ENCODE results near the gene CIB4. TPM values are rescaled to one million over a fixed set of nuclear protein-coding genes. Genes with fewer than 3 reads are reported as not detected.
A peak's percentile ranks its signal among the peaks of the same experiment; 100 is the strongest.

Gene CIB4
- total and polyA plus RNA-seq, 9 of the 15 experiments (the other 6 are each of a cell fraction or from before 2014, with no cell fraction given): not detected

DNA sequence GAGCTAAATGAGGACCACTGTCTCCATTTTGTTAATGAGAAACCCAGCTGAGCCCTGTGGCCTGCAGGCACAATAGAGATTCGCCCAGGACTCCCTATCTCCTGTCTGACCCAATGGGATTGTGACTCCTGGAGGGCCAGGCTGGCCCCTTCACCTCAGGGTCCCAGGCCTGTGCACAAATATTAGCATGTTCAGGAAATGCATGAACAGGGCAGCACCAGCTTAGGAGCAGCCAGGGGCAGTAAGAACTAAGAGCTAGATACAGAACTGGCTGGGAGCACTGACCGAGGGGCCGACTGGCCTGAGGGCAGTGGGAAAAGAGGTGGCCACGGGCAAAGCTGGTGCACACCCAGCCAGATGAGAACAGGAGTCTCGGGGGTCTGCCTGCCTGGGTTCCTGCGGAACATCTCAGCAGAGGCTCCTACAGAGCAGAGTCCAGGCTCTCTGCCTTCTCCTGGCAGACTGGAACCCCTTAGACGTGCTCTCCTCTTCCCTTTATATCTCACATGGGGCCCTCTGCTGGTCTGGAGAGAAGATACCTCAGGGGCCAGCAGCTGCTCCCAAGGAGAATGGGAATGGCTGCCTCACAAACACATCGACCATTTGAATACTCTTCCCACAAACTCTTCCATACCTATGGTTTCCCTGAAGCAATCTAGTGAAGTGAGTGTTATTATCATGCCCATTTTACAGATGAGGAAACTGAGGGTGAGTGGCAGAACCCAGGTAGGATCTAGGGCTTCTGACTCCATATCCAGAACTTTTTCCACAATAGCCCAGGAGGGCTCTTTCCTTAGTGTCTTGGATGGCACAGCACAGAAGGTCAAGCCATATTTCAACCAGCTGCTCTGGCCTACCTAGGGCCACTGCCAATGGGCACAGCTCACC lies 85.7 kb downstream of the CIB4 start (continued):
- TF ChIP-seq, protein P1, sequence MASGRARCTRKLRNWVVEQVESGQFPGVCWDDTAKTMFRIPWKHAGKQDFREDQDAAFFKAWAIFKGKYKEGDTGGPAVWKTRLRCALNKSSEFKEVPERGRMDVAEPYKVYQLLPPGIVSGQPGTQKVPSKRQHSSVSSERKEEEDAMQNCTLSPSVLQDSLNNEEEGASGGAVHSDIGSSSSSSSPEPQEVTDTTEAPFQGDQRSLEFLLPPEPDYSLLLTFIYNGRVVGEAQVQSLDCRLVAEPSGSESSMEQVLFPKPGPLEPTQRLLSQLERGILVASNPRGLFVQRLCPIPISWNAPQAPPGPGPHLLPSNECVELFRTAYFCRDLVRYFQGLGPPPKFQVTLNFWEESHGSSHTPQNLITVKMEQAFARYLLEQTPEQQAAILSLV (tag; IDR thresholded peaks at IDR 0.05): no peak
- TF ChIP-seq KDM4B (IDR thresholded peaks at IDR 0.05; ENCODE audit: borderline replicate concordance in 2 of 2, low read depth in 1 of 2) (no peak), RBM25 (IDR thresholded peaks at IDR 0.05; ENCODE audit: low read depth, low read length, severe bottlenecking) (peak; percentile 78), E4F1 (CRISPR knock-in tag; IDR thresholded peaks at IDR 0.05; ENCODE audit: borderline replicate concordance) (no peak), MBD2 (IDR thresholded peaks at IDR 0.05; ENCODE audit: borderline replicate concordance, low read depth) (no peak), SMARCB1 (IDR thresholded peaks at IDR 0.05; ENCODE audit: insufficient read length, low read depth) (no peak), ZNF764 (CRISPR knock-in tag; IDR thresholded peaks at IDR 0.05; ENCODE audit: low read depth) (no peak), SMC3 (conservative IDR thresholded peaks at IDR 0.05; ENCODE audit: insufficient read depth, low read depth, low read length) (0 out of 2 replicates have a peak, but pooled peaks have one; percentile 17), ZNF197 (CRISPR knock-in tag; IDR thresholded peaks at IDR 0.05; ENCODE audit: low read depth) (no peak), NR2C2 (CRISPR knock-in tag; IDR thresholded peaks at IDR 0.05) (no peak), NR2C2 (tag; IDR thresholded peaks at IDR 0.05) (no peak), NFE2L1 (tag; IDR thresholded peaks at IDR 0.05; ENCODE audit: borderline replicate concordance, low read depth) (no peak), NUFIP1 (IDR thresholded peaks at IDR 0.05; ENCODE audit: partially characterized antibody) (no peak), GATAD2A (IDR thresholded peaks at IDR 0.05) (no peak), THRA (IDR thresholded peaks at IDR 0.05) (no peak), ADNP (tag; IDR thresholded peaks at IDR 0.05) (peak; percentile 49; the same call in 1 of the 2 replicates), CTCFL (IDR thresholded peaks at IDR 0.05; ENCODE audit: borderline replicate concordance, insufficient read depth, low read depth, low read length, poor library complexity, severe bottlenecking) (no peak), BCOR (IDR thresholded peaks at IDR 0.05) (peak; percentile 58; the same call in 1 of the 2 replicates)
- TF ChIP-seq, protein P2, sequence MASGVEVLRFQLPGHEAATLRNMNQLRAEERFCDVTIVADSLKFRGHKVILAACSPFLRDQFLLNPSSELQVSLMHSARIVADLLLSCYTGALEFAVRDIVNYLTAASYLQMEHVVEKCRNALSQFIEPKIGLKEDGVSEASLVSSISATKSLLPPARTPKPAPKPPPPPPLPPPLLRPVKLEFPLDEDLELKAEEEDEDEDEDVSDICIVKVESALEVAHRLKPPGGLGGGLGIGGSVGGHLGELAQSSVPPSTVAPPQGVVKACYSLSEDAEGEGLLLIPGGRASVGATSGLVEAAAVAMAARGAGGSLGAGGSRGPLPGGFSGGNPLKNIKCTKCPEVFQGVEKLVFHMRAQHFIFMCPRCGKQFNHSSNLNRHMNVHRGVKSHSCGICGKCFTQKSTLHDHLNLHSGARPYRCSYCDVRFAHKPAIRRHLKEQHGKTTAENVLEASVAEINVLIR (CRISPR knock-in tag; IDR thresholded peaks at IDR 0.05): no peak
